ENCODE results near the gene RARB.

DNA sequence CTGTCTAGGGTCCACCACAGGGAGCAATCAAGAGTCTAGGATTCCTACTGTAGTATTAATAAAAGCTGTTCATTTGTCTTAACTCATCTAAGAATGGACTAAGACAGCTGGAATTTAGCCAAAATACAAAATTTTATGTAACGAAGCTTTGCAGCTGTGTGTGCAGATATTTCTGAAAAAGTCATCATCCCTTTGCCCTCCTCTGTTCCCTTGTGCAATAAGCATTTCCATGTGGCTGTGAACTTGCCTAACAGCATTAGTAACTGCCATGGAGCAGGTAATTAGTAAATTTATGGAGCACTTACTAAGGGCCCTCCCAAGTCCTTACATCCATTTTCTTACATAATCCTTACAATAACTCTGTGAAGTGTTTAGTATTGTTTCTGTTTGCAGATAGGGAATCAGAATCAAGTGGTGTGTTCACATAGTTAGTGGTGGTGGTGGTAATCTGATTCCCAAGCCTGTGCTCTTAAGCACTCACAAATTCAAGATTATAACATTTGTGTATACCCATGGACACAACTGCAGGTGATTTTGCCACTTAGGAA is 114.5 kb downstream of the RARB start:
- TF ChIP-seq, protein P1, sequence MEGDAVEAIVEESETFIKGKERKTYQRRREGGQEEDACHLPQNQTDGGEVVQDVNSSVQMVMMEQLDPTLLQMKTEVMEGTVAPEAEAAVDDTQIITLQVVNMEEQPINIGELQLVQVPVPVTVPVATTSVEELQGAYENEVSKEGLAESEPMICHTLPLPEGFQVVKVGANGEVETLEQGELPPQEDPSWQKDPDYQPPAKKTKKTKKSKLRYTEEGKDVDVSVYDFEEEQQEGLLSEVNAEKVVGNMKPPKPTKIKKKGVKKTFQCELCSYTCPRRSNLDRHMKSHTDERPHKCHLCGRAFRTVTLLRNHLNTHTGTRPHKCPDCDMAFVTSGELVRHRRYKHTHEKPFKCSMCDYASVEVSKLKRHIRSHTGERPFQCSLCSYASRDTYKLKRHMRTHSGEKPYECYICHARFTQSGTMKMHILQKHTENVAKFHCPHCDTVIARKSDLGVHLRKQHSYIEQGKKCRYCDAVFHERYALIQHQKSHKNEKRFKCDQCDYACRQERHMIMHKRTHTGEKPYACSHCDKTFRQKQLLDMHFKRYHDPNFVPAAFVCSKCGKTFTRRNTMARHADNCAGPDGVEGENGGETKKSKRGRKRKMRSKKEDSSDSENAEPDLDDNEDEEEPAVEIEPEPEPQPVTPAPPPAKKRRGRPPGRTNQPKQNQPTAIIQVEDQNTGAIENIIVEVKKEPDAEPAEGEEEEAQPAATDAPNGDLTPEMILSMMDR (IDR thresholded peaks at IDR 0.05) = no peak
- TF ChIP-seq POLR2A (IDR thresholded peaks at IDR 0.05) = no peak

All from breast epithelium (tissue), 3 donors.